Left forelimb (tissue), 1 donor: ENCODE measurements around the gene PRKAG1.

Experiments
- DNase-seq: peaks from one replicate; pipeline ENCODE4 v3.0.0-alpha.2; 2018; ENCODE audit warnings: low spot score

The PRKAG1 gene

DNA sequence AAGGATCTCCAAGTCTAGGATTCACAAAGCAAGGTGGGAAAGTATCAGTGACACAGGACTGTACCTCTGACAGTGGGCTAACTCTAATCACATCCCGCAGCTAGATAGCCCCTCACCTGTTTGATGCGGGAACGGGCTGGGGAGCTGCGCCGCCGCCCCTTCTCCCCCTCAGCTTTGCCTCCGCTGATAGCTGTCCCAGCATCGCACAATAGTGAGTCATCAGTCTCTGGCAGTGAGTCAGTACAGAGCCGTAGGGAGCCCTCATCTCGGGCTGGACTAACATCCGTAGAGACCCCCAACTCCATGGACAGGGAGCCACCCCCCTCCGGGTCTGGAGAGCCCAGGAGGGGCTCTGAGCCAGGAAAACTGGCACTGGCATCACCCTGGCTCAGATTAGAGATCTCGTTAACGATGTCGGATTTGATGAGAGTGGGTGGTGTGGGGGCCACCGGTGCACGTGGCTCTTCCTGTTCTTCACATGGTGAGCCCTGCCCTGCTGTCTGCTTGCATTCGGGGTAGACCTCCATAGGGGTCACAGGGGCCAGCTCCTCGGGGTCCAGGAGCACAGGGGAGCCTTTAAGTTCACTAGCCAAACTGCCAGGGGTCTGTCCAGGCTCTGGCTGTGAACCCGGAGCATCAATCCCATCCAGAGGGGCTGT is 31.1 kb upstream of the PRKAG1 start:
- DNase-seq, result no peak

DNA sequence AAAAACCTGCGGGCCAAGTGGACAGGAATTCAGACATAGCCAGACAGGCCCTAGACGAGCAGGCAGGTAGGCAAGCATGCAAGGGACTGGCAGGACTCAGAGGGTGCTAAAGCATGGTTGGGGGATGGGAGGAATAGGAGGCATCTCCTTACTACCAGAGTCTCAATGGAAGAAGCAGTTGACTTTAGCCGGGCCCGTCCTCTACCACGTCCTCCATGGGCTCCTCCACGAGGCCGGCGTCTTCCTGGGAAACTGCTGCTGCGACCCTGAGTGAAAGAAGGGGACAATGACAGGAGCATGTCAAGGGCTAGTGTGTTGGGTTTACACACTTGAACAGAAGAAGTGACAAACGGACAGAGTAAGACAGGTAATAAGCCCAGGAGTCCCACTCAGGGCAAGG is 30.4 kb upstream of the PRKAG1 start:
- DNase-seq, result no peak

DNA sequence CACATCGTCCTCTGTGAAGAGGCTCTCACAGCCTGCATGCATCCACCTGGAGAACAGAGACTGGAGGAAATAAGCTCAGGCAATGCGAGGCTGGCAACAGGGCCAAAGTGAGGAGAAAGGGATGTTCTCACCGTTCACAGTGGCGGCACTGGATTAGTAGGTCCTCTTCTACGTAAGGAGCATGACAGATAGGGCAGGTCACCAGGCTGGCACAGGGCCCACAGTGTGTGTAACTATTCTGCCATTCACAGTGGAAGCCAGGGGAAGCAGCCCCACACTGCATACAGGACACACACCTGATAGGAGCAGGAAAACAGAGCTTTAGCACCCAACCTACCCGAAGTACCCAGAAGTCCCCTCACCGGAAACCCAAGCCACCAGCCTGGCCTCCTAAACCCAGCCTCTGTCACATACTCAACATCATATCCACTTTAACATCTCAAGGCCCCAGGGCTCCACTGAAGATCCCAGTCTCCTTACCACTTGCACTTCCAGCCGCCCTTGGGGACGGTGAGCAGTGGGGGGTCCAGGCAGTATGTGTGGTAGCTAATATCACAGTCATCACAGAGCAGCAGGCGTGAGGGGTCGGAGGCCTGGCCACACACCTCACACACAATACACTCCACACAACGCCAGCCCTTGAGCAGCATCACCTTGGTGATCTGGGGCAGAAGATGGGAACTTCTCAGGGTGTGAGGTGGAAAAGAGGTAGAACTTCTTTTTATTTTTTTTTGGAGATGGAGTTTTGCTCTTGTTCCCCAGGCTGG is 27.7 kb upstream of the PRKAG1 start:
- no peak for DNase-seq

DNA sequence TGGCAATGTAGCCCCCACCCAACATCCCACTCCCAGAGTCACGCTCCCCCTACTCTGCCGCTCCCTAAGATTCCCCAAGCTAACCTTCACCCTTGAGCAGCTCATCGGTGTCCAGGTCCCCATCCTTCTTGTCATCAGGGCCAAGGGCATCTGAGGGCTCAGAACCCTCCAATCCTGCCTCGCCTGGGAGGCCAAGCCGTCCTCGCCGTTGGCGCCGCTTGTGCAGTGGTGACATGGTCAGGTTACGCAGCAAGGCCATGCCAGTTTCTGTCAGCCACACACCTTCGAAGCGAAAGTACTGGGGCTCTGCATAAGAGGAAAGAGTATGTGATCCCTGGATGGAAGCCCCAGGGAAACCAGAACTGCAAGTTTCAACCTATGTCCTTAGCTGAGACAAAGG is 26.1 kb upstream of the PRKAG1 start:
- DNase-seq, result no peak

- DNase-seq, result no peak
Measured at GRCh38 chr12:49043856-49044258, 25.3 kb upstream of the PRKAG1 start.

DNA sequence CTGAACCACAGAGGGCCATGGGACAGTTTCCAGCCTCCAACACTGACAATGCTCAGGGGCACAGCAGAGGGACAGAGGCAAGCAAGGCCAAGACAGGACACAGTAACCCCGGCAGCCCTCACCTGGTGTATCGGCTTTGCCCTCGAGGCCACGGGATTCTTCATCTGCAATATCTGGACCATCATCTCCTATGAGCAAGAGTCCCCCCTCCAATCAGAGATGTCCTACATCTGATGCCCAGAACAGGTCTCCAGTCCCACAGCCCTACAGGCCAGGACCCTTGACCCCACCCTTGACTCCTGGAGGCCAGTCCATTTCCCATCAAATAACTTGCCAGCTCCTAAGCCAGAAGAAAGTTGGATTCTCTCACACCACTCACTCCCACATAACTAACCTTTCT is 24.7 kb upstream of the PRKAG1 start:
- DNase-seq, result no peak

- no peak for DNase-seq
Measured at GRCh38 chr12:49041881-49042484, 23.4 kb upstream of the PRKAG1 start.

DNA sequence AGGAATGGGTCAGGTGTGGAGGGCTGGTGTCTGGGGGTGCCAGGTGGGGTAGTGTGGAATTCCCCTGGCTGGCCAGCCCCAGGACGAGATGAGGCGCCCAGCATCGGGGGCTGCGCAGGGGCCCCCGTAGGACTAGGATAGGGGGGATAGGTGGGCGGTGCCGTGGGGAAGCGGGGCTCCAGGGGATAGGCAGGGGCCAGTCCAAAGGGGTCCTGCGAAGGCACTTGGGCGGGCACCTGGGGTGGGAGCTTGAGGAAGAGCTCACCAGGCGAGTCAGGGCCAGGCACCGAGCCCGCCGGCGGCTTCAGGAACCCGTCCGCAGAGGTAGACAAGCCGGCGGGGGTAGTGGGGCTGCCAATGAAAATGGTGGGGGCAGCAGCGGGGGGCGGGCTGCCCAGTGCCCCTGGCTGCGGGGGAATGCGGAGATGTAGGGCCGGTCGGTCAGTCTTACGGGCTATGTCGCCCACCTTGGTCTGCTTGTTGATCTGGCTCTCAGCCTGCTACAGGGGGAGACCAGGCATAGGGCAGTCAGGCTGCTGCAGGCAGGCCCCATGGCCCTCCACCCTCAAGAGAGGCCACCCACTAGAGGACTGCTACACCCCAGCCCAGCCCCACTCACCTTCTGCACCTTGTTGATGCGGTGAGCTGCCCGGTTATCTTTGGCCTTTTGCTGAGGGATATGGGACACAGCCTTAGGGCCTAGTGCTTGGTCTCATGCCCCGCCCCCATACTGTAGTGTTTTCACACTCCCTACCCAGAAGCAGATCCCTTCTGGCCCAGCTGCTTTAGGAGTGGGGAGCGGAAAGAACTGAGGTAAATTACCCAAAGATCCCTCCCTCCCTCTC is 22.7 kb upstream of the PRKAG1 start:
- no peak for DNase-seq

DNA sequence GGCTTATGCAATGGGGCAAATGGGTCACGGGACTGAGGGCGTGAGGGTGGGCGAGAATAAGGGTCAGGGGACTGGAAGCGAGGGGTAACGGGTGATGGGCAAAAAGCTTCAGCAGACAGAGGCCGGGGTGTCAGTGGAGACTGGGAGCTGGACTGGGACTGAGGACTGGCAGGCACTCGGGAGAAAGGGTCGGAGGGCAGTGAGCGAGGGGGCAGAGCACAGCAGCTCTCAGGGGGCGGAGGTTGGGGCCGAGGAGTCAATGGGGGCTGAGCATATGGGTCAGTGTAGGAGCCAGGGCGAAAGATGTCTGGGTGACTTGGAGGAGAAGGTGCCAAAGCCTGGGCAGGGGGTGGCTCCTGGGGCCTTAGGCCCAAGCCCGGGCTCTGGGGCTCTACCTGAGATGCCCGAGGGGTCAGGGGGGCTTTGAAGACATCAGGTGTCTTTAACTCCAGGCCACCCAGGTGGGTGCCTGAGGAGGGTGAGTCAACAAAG is 21.8 kb upstream of the PRKAG1 start:
- no peak for DNase-seq

DNA sequence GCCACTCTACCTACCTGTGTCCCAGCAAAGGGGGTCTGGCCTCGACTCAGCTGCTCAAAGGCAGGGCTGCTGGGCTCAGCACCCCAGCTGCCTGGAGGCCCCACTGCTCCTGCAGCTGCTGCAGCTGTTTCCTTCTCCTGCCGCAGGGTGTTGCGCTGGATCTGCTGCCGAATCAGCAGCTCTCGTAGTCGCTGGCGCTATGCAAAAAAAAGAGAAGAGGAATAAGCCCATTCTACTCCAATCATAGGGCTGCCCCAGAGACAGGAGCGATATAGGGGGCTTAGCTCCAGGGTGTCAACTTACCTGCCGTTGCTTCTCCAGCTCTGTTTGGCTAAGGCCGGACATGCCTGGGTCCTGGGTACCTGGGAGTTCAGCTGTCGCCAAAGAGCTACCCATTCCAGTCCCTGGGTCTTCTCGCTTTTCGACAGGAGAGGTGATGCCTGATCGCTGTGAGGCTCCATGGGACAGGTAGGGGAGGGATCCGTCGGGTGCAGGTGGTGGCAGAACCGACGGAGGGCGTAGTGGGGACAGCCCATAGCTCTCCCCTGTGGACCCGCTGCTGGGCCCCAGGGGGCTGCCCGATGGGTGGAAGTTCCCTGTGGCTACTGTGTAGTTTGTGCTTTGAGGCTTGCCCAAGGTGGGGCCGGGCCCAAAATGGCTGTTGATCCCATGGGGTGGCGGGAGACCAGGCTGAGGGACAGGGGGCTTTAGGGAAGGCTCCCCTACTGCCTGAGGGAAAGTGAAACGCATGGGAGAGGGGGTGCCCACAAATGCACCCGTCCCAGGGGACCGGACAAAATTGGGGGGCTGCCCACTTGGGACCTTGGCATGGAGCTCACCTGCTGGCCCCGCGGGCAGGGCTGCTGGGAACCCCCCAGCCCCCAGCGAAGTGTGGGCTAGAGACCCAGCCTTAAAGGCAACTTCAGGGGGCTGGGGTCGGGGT is 21.1 kb upstream of the PRKAG1 start:
- DNase-seq, result no peak

- DNase-seq, result no peak
Measured at GRCh38 chr12:49038291-49038955, 19.8 kb upstream of the PRKAG1 start.

DNA sequence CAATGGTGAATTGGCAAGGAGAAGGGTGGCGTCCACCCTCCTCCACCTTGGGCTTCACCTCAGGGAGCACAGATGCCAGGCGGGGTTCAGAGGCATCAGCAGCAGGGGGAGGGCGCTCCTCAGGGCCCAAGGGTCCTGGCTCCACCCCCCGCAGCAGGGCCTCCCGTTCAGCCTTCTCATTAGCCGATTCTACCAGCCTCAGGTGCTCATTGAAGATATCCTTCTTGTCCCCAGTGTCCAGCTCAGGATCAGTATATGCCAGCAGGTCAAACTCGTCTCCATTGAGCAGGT is 19.3 kb upstream of the PRKAG1 start:
- DNase-seq, result no peak

- DNase-seq, result no peak
Measured at GRCh38 chr12:49037111-49037946, 18.8 kb upstream of the PRKAG1 start.

DNA sequence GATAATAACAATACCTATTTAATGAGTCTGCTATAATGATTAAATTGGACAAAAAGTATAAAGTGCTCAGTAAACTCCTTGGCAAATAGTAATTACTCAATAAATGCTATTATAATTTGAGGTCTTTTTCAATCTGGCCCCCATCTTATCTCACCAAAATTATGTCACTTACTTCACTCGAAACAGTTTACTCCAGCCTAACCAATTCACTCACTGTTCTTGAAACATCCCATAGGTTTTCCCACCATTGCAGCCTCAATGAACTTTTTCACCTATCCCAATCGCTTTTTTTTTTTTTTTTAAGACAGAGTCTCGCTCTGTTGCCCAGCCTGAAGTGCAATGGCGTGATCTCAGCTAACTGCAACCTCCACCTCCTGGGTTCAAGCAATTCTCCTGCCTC is 17.5 kb upstream of the PRKAG1 start:
- no peak for DNase-seq

- DNase-seq, result no peak
Measured at GRCh38 chr12:49034286-49034622, 15.7 kb upstream of the PRKAG1 start.

GRCh38 chr12:49033611-49034285 is 15.2 kb upstream of the PRKAG1 start:
- DNase-seq, result no peak

DNA sequence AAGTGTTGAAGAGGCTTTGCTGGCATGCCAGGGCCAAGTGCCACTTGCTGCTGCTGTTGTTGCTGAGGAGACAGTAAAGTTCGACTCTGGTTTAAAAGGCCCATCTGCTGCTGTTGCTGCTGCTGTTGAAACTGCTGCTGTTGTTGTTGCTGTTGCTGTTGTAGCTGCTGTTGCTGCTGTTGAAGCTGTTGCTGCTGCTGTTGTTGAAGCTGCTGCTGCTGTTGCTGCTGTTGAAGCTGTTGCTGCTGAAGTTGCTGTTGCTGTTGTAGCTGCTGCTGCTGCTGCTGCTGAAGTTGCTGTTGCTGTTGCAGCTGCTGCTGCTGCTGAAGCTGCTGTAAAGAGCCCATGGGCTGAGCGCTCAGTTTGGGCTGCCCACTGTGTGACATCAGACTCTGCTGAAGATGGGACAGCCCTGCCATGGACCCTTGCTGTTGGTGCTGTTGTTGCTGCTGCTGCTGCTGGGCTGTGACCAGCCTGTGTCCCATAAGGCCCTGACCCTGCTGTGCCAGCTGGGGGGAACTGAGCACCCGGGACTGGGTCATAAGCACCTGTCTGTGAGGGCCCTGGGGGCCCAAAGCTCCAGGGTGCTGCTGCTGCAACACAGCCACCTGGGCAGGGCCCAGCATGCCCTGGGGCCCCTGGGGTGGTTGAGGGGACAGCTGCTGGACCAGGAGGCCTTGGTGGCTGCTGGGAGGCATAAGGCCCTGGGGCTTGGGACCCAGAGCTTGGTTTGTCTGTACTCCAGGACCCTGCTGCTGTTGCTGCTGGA is 14.3 kb upstream of the PRKAG1 start:
- DNase-seq, result no peak

DNA sequence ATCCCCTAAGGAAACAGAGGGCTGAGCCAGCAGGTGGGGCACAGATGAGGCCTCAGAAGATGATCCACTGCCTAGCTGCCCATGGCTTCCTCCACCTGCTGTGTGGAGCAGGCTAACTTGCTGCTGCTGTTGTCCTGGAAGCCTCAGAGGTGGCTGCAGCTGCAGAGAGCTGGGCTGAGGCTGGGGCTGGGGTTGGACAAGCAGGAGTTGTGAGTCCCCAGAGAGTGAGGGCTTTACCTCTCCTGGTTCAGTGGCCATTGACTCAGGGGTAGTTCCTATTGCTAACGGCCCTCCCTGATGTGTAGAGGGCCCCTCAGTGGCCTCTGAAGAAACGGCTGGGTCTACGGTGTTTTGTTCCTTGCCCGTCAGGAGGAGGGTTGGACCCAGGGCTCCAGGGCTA is 13.7 kb upstream of the PRKAG1 start:
- DNase-seq, result no peak
